Measurements from ENCODE around the gene MAST1.
A peak's percentile ranks its signal among the peaks of the same experiment; 100 is the strongest.
"Not testable (repeated sequence)": the region's sequence is repeated elsewhere in the genome, so short reads cannot be mapped to it uniquely, and the experiment has no call there.

MAST1 gene

GRCh38 chr19:12801466-12802266 is 36.6 kb upstream of the MAST1 start, which contains the start of the genes PRDX2 and THSD8:
TSS of gene PRDX2 (minus strand) at chr19:12801800. CDS start at chr19:12801261, 539 bp downstream.
TSS of gene THSD8 (plus strand) at chr19:12802069. CDS start at chr19:12802072, 3 bp downstream.
- DNase-seq, result no peak

GRCh38 chr19:12802267-12803106 is 35.8 kb upstream of the MAST1 start:
- no peak for DNase-seq

GRCh38 chr19:12804051-12804450 is 34.3 kb upstream of the MAST1 start:
- no peak for DNase-seq

- peak; percentile 82 for DNase-seq
Observed at GRCh38 chr19:12806242-12807081, 31.9 kb upstream of the MAST1 start, which contains the start of gene RNASEH2A. TSS of gene RNASEH2A (plus strand) at chr19:12806584. CDS start at chr19:12806674, 90 bp downstream.

GRCh38 chr19:12815088-12815487 is 23.2 kb upstream of the MAST1 start:
- DNase-seq, result no peak

- not testable (repeated sequence) for DNase-seq
Observed at GRCh38 chr19:12817188-12817587, 21.1 kb upstream of the MAST1 start.

GRCh38 chr19:12817810-12818209 is 20.5 kb upstream of the MAST1 start:
- not testable (repeated sequence) for DNase-seq

- no peak for DNase-seq
Observed at GRCh38 chr19:12821761-12822160, 16.6 kb upstream of the MAST1 start.

GRCh38 chr19:12825254-12826131 is 12.8 kb upstream of the MAST1 start:
- DNase-seq, result no peak

- no peak for DNase-seq
Observed at GRCh38 chr19:12828494-12828893, 9.8 kb upstream of the MAST1 start.

GRCh38 chr19:12833418-12833737 is 4.9 kb upstream of the MAST1 start:
- DNase-seq, result no peak

GRCh38 chr19:12833738-12834565 is 4.4 kb upstream of the MAST1 start:
- no peak for DNase-seq

GRCh38 chr19:12834566-12834943 is 3.8 kb upstream of the MAST1 start, which contains the start of gene RTBDN:
TSS of gene RTBDN (minus strand) at chr19:12834579. CDS start at chr19:12829979, 4,600 bp downstream.
- no peak for DNase-seq

- DNase-seq, result no peak
Observed at GRCh38 chr19:12834976-12835757, 3.1 kb upstream of the MAST1 start.

GRCh38 chr19:12836529-12836863 is 1.8 kb upstream of the MAST1 start:
- no peak for DNase-seq

GRCh38 chr19:12837225-12837624 is 1.1 kb upstream of the MAST1 start:
- no peak for DNase-seq

GRCh38 chr19:12838886-12839756 is 806 bp downstream of the MAST1 start:
- no peak for DNase-seq

- DNase-seq, result peak; percentile 19
Observed at GRCh38 chr19:12840091-12841079, 2.1 kb downstream of the MAST1 start.
